ENCODE data around the gene SYTL5. TPM values are rescaled to one million over a fixed set of nuclear protein-coding genes. Genes with fewer than 3 reads are reported as not detected.

Gene SYTL5
- total RNA-seq, result 0.55 and 0.89 TPM in 2 replicates

DNA sequence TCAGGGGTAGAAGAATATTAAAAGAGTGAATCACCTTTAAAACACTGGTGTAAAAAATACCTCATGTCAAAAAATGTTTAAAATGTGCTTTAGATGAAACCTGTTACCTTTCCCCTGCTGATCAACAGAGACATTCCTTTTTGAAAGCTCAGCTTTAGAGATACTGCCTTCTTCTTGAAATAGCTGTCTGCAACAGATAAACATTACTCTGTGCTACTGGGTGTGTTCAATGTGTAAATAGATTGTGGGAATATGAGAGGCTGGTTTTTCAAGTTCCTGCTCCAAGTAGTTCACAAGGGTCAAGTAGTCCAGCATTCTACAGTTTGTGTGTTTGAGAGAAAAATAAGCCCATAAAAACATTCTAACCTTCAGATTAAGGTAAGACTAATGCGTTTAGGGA is at the start of gene SYTL5:
SYTL5 (plus strand) TSS at position 263 of the 400 bp plus-strand sequence. CDS start 27,337 bp downstream, outside the sequence.

Other genes starting within 250 kb of the SYTL5 start
- gene CYBB, start 226.5 kb upstream of the SYTL5 start, total RNA-seq, result not detected in 2 replicates
- 75.4 and 78.7 TPM in 2 replicates for gene DYNLT3, start 159.0 kb upstream of the SYTL5 start, total RNA-seq
- gene SRPX, start 214.3 kb downstream of the SYTL5 start, total RNA-seq, result 94.4 and 124 TPM in 2 replicates

Measured in smooth muscle cell of the umbilical artery (primary cell).